GM10266 (cell line): ENCODE data around the gene CDCA4.

Source experiments
- DNase-seq: peaks from one replicate; pipeline ENCODE4 v3.0.0; 2012; ENCODE audit errors: extremely low spot score
- CTCF ChIP-seq: IDR thresholded peaks from 2 replicates; pipeline ENCODE4 v1.5.1; 2012; ENCODE audit warnings: mild to moderate bottlenecking, low read depth; ENCODE audit not compliant: control insufficient read depth, insufficient read depth; ENCODE audit errors: missing control alignments

Gene CDCA4

GRCh38 chr14:104968541-104969401 is 52.1 kb downstream of the CDCA4 start:
- no peak for DNase-seq
- no peak for TF ChIP-seq CTCF

- TF ChIP-seq CTCF = no peak
- no peak for DNase-seq
Measured at GRCh38 chr14:104968153-104968527, 52.7 kb downstream of the CDCA4 start.

DNA sequence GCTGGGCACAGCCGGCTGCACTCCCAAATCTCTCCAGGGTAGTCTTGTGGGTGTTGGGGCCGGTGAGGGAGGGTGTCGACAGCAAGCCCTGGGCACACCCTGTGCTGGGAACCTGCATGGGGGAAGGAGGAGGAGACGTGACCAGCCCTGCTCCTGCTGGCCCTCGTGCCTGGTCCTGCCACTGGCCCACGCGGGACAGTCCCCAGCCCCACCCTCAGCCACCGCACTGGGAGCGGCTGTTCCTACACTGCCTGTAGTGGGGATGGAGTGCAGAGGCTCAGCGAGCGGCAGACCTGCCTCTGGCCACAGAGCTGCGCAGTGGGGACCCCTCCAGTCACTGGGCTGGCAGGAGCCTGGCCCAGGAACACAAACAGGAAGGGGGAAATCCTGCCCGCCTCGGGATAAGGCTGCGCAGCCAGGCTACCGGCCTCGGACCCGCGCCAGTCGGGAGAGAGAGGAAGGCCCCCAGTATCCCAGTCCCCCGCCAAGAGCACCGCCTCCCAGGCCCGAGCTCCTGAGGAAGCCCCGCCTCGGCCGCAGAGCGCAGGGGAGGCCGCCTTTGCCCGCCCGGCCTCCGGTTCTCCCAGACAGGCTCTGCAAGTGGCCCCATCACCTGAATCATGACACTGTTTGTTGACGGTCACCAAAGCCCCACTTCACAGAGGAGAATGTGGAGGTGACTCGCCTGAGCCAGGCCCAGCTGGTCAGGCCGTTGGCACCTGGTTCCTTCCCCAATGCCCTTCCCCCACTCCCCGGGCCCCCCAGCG is 53.3 kb downstream of the CDCA4 start:
- no peak for DNase-seq
- TF ChIP-seq CTCF = no peak

DNA sequence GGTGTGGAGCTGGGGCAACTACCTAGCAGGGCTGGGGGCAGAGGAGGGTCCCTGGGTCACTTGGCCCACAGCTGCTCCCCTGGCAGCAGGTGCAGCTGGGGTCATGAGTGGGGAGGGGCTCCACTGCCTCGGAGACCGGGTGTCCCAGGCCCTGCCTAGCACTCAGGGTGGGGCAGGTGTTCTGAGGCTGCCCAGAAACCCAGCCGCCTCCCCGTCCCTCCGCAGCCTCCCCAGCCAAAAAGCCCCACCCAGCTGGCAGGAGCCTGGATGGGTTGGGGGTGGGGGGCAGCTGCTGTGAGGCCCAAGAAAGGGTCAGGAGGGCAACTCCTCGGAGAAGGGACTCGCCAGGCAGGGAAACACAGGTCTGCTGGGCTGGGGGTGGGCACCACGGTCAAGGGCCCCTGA is 53.9 kb downstream of the CDCA4 start:
- TF ChIP-seq CTCF = no peak
- no peak for DNase-seq

- no peak for TF ChIP-seq CTCF
- no peak for DNase-seq
Measured at GRCh38 chr14:104966261-104966865, 54.5 kb downstream of the CDCA4 start.

DNA sequence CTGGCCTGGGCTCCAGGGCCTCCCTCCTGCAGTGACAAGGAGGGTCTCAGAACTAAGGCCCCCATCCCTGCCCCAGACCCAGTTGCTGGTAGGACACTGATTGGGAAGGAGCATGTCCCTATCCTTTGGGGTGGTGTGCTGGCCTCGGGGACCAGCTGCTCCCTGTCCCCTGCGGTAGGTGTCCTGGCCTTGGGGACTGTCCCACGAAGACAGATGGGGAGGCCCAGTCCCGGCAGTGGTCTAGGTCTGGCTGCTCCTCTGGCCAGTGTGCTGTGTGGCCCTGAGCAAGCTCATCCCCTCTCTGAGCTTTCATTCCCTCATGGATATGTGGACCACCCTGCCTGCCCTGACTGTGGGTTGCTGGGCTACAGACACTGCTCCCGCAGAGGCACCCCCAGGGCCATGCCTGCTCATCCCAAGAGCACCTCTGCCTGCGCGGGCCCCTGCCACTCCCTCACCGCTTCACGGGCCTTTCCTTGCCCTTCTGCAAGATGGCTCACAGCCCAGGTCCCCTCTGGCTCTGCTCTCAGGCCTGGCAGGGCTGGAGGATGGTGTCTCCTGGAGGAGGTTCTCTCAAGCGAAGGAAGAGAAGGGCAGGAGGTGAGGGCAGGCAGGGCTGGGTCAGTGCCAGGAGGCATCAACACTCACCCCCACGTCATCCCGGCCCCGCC is 55.2 kb downstream of the CDCA4 start:
- no peak for DNase-seq

More for the DNA sequence above, 55.2 kb downstream of the CDCA4 start:
- no peak for TF ChIP-seq CTCF
